ENCODE measurements around the gene SMC1B.
A peak's percentile ranks its signal among the peaks of the same experiment; 100 is the strongest.
"Not testable (repeated sequence)": the region's sequence is repeated elsewhere in the genome, so short reads cannot be mapped to it uniquely, and the experiment has no call there.

The SMC1B gene

GRCh38 chr22:45454275-45454674, 40.9 kb upstream of the SMC1B start:
- Histone ChIP-seq H3K9me3 (replicated peaks in 1 of 11) (no peaks in the 10 kb centered on the region), H4K20me1 (no peaks in the 10 kb centered on the region), H3K36me3 (no peaks in the 10 kb centered on the region), H3K4me3 (no peak overlapping the region), H3K27ac (no peak overlapping the region), H3K4me1 (peaks cover 0 to 5% (median 0%) of the 10 kb centered on the region in 10 experiments; a peak in 1 of 20 replicates), H3K27me3 (peaks cover 0 to 13% (median 0%) of the 10 kb centered on the region in 11 experiments; a peak in 3 of 22 replicates), H3K9ac (no peak overlapping the region), H3K4me2 (no peak overlapping the region)
- TF ChIP-seq Cebpa-rat (IDR thresholded peaks at IDR 0.05) = no peak

GRCh38 chr22:45453764-45454163, 40.4 kb upstream of the SMC1B start:
- peaks cover 0 to 13% (median 0%) of the 10 kb centered on the region in 11 experiments; a peak in 3 of 22 replicates for H3K27me3 ChIP-seq
- no peak for TF ChIP-seq Cebpa-rat (IDR thresholded peaks at IDR 0.05)
- no peaks in the 10 kb centered on the region for H3K36me3 ChIP-seq
- no peaks in the 10 kb centered on the region for H3K9me3 ChIP-seq (replicated peaks in 1 of 11)
- no peak overlapping the region for H3K9ac ChIP-seq
- no peaks in the 10 kb centered on the region for H4K20me1 ChIP-seq
- H3K27ac ChIP-seq = no peak overlapping the region
- no peak overlapping the region for H3K4me2 ChIP-seq
- H3K4me1 ChIP-seq = peaks cover 0 to 5% (median 0%) of the 10 kb centered on the region in 10 experiments; a peak in 1 of 20 replicates
- no peak overlapping the region for H3K4me3 ChIP-seq

- no peaks in the 10 kb centered on the region for H4K20me1 ChIP-seq
- no peak overlapping the region for H3K27ac ChIP-seq
- no peak overlapping the region for H3K9ac ChIP-seq
- H3K4me3 ChIP-seq = no peak overlapping the region
- H3K4me2 ChIP-seq = no peak overlapping the region
- no peaks in the 10 kb centered on the region for H3K36me3 ChIP-seq
- peaks cover 0 to 5% (median 0%) of the 10 kb centered on the region in 10 experiments; a peak in 1 of 20 replicates for H3K4me1 ChIP-seq
- no peak for TF ChIP-seq Cebpa-rat (IDR thresholded peaks at IDR 0.05)
- peaks cover 0 to 13% (median 0%) of the 10 kb centered on the region in 11 experiments; a peak in 3 of 22 replicates for H3K27me3 ChIP-seq
- no peaks in the 10 kb centered on the region for H3K9me3 ChIP-seq (replicated peaks in 1 of 11)
Measured at GRCh38 chr22:45452565-45453379, 39.4 kb upstream of the SMC1B start.

GRCh38 chr22:45451972-45452371, 38.6 kb upstream of the SMC1B start:
- Histone ChIP-seq H3K9me3 (replicated peaks in 1 of 11) (no peaks in the 10 kb centered on the region), H3K9ac (no peak overlapping the region), H4K20me1 (no peaks in the 10 kb centered on the region), H3K27ac (no peak overlapping the region), H3K4me3 (no peak overlapping the region), H3K27me3 (peaks cover 0 to 13% (median 0%) of the 10 kb centered on the region in 11 experiments; a peak in 3 of 22 replicates), H3K36me3 (no peaks in the 10 kb centered on the region), H3K4me1 (peaks cover 0 to 5% (median 0%) of the 10 kb centered on the region in 10 experiments; a peak in 1 of 20 replicates), H3K4me2 (no peak overlapping the region)
- TF ChIP-seq Cebpa-rat (IDR thresholded peaks at IDR 0.05) = no peak

GRCh38 chr22:45450921-45451651, 37.7 kb upstream of the SMC1B start:
- Histone ChIP-seq H3K27me3 (peaks cover 0 to 13% (median 0%) of the 10 kb centered on the region in 11 experiments; a peak in 3 of 22 replicates), H3K36me3 (no peaks in the 10 kb centered on the region), H4K20me1 (no peaks in the 10 kb centered on the region), H3K4me1 (peaks cover 0 to 5% (median 0%) of the 10 kb centered on the region in 10 experiments; a peak in 1 of 20 replicates), H3K4me2 (peak overlapping the region in 2 of 11 experiments; percentile 21 to 31; a peak in 2 of 22 replicates), H3K4me3 (no peak overlapping the region), H3K9me3 (replicated peaks in 1 of 11) (no peaks in the 10 kb centered on the region), H3K9ac (no peak overlapping the region), H3K27ac (no peak overlapping the region)
- TF ChIP-seq Cebpa-rat (IDR thresholded peaks at IDR 0.05) = peak in 1 of 11 experiments; percentile 31; a peak in 1 of 22 replicates

- no peak for TF ChIP-seq Cebpa-rat (IDR thresholded peaks at IDR 0.05)
- H4K20me1 ChIP-seq = no peaks in the 10 kb centered on the region
- H3K4me2 ChIP-seq = no peak overlapping the region
- H3K27ac ChIP-seq = no peak overlapping the region
- peaks cover 0 to 5% (median 0%) of the 10 kb centered on the region in 10 experiments; a peak in 1 of 20 replicates for H3K4me1 ChIP-seq
- peaks cover 0 to 13% (median 0%) of the 10 kb centered on the region in 11 experiments; a peak in 3 of 22 replicates for H3K27me3 ChIP-seq
- H3K4me3 ChIP-seq = no peak overlapping the region
- no peaks in the 10 kb centered on the region for H3K9me3 ChIP-seq (replicated peaks in 1 of 11)
- H3K9ac ChIP-seq = no peak overlapping the region
- H3K36me3 ChIP-seq = no peaks in the 10 kb centered on the region
Measured at GRCh38 chr22:45450101-45450785, 36.8 kb upstream of the SMC1B start.

GRCh38 chr22:45449442-45449841, 36.0 kb upstream of the SMC1B start:
- H3K4me3 ChIP-seq; H4K20me1 ChIP-seq; H3K4me2 ChIP-seq; H3K36me3 ChIP-seq; H3K9me3 ChIP-seq (replicated peaks in 1 of 11); H3K9ac ChIP-seq; H3K27ac ChIP-seq; H3K4me1 ChIP-seq: not testable (repeated sequence)
- H3K27me3 ChIP-seq = peaks cover 0 to 13% (median 0%) of the 10 kb centered on the region in 11 experiments; a peak in 3 of 22 replicates

GRCh38 chr22:45448431-45448830, 35.0 kb upstream of the SMC1B start:
- no peak for TF ChIP-seq Cebpa-rat (IDR thresholded peaks at IDR 0.05)
- Histone ChIP-seq H3K9ac (no peak overlapping the region), H3K4me2 (no peak overlapping the region), H3K4me1 (peaks cover 0 to 5% (median 0%) of the 10 kb centered on the region in 10 experiments; a peak in 1 of 20 replicates), H3K4me3 (no peak overlapping the region), H3K27me3 (peaks cover 0 to 20% (median 0%) of the 10 kb centered on the region in 11 experiments; a peak in 3 of 22 replicates), H3K9me3 (replicated peaks in 1 of 11) (no peaks in the 10 kb centered on the region), H3K27ac (no peak overlapping the region), H3K36me3 (no peaks in the 10 kb centered on the region), H4K20me1 (no peaks in the 10 kb centered on the region)

GRCh38 chr22:45447596-45447995, 34.2 kb upstream of the SMC1B start:
- not testable (repeated sequence) for H3K9ac ChIP-seq

More at GRCh38 chr22:45447596-45447995, 34.2 kb upstream of the SMC1B start:
- H3K36me3 ChIP-seq; H3K4me1 ChIP-seq; H3K4me3 ChIP-seq; H4K20me1 ChIP-seq; H3K4me2 ChIP-seq; H3K27ac ChIP-seq; H3K9me3 ChIP-seq (replicated peaks in 1 of 11): not testable (repeated sequence)
- H3K27me3 ChIP-seq = peaks cover 0 to 20% (median 0%) of the 10 kb centered on the region in 11 experiments; a peak in 3 of 22 replicates

Measured in BLaER1 treated with 17β-estradiol and CSF1 and Interleukin-3, amounts not matched to agents 10 nM and 100 nM (cell line).